ENCODE results near the gene CLPTM1L. TPM values are rescaled to one million over a fixed set of nuclear protein-coding genes. Genes with fewer than 3 reads are reported as not detected.

Gene CLPTM1L
- total and polyA plus RNA-seq, 2 donors from 2014 or later, result 96.6 to 135 TPM

DNA sequence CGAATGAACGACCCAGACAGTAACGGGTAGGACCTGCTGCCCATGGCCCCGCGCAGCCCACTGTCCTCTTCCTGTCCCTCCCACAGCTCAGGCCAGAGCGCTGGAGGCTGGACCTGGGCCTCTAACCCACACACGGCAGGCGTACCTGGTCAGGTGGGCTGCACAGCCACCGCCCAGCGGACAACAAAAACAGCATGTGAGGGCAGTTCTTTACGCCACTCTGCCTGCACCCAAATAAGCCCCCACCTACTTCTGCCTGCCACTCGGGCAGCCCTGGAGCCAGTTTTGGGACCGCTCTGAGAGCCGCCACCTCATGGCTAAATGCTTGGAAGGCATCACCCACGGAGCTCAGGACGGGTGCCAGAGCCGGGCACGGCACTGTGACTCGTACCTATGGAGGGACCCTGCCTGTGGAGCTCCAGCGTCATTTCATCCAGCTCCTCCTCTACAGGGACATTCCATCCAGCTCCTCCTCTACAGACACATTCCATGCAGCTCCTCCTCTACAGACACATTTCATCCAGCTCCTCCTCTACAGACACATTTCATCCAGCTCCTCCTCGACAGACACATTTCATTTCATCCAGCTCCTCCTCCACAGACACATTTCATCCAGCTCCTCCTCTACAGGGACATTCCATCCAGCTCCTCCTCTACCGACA, 18.9 kb downstream of the CLPTM1L start:
- DNase-seq (peak; percentile 28 to 77 (median 55)), FAIRE-seq (no peak)
- Histone ChIP-seq H3K4me3 (ENCODE audit: low read length in 3 of 3) (no peak overlapping the region), H3K27ac (ENCODE audit: low read depth in 2 of 2, low read length in 2 of 2) (no peak overlapping the region), H3K36me3 (ENCODE audit: control insufficient read depth in 2 of 3, insufficient read depth in 3 of 3, low read length in 3 of 3) (peaks cover 0 to 41% (median 19%) of the 10 kb centered on the region in 3 donors), H3K4me1 (ENCODE audit: control insufficient read depth in 2 of 3, insufficient read depth in 2 of 3, low read depth in 1 of 3, low read length in 3 of 3) (no peaks in the 10 kb centered on the region), H3K9me3 (ENCODE audit: control insufficient read depth in 2 of 3, insufficient read depth in 1 of 3, low read length in 3 of 3) (no peaks in the 10 kb centered on the region), H3K9ac (ENCODE audit: low read length in 3 of 3) (no peak overlapping the region), H3K27me3 (ENCODE audit: control insufficient read depth, insufficient read depth, low read length) (no peaks in the 10 kb centered on the region)
- intact Hi-C loops (cut with DNase I), result no loop called here
- TF ChIP-seq, protein P1, sequence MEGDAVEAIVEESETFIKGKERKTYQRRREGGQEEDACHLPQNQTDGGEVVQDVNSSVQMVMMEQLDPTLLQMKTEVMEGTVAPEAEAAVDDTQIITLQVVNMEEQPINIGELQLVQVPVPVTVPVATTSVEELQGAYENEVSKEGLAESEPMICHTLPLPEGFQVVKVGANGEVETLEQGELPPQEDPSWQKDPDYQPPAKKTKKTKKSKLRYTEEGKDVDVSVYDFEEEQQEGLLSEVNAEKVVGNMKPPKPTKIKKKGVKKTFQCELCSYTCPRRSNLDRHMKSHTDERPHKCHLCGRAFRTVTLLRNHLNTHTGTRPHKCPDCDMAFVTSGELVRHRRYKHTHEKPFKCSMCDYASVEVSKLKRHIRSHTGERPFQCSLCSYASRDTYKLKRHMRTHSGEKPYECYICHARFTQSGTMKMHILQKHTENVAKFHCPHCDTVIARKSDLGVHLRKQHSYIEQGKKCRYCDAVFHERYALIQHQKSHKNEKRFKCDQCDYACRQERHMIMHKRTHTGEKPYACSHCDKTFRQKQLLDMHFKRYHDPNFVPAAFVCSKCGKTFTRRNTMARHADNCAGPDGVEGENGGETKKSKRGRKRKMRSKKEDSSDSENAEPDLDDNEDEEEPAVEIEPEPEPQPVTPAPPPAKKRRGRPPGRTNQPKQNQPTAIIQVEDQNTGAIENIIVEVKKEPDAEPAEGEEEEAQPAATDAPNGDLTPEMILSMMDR (IDR thresholded peaks at IDR 0.05; ENCODE audit: borderline replicate concordance, extremely low read depth, insufficient read depth), result no peak

DNA sequence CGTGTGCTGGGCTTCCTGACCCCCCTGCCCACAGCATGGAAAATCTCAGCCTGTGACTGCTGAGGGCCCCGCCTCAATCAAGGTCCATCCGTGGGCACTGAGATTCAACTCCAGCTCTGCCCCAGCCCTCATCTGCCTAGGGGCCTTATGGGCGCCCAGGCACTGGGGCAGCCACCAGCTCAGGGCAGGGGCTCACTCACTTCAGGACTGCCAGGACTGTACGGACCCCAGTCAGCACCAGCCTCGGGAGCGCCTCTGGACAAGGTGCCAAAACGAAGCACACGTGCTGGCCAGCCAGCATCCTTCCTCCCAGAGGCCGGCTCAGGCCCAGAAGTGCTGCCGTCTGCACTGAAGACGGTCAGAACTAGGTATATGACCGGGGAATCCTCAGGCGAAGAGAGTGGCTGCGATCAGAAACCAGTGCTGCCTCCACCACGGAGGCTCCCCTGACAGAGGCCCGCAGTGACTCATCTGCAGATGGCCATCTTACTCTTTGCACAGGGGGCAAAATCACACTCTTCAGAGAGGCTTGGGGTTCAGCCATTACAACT, 19.6 kb downstream of the CLPTM1L start:
- no peak for FAIRE-seq
- Histone ChIP-seq H3K27me3 (ENCODE audit: control insufficient read depth, insufficient read depth, low read length) (no peaks in the 10 kb centered on the region), H3K27ac (ENCODE audit: low read depth in 2 of 2, low read length in 2 of 2) (no peak overlapping the region), H3K4me1 (ENCODE audit: control insufficient read depth in 2 of 3, insufficient read depth in 2 of 3, low read depth in 1 of 3, low read length in 3 of 3) (no peaks in the 10 kb centered on the region), H3K36me3 (ENCODE audit: control insufficient read depth in 2 of 3, insufficient read depth in 3 of 3, low read length in 3 of 3) (peaks cover 0 to 44% (median 25%) of the 10 kb centered on the region in 3 donors), H3K9ac (ENCODE audit: low read length in 3 of 3) (no peak overlapping the region), H3K4me3 (ENCODE audit: low read length in 3 of 3) (no peak overlapping the region), H3K9me3 (ENCODE audit: control insufficient read depth in 2 of 3, insufficient read depth in 1 of 3, low read length in 3 of 3) (no peaks in the 10 kb centered on the region)
- peak in 1 of 5 donors; percentile 53 for DNase-seq
- TF ChIP-seq, protein P1 (IDR thresholded peaks at IDR 0.05; ENCODE audit: borderline replicate concordance, extremely low read depth, insufficient read depth), result no peak
- intact Hi-C loops (cut with DNase I), result no loop called here

DNA sequence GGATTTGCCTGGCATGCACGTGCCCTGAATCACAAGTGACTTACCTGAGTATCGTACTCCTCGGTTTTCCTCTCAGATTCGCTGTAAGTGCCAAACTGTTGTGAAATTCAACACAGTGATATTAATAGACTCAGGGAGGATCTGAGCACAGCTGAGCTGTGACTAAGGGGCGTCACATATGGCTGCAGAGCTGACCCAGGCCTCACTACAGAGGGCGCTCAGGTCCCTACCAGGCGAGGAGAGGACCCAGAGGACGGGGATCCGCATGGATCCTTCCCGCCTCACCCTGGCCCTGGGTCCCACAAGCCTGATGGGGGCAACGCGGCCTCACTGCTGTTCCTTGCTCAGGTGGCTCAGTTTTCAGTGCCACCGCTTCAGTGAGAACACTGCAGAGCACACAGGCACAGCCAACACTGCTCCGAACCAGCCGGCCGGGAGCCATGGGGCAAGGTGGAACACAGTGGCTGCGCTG, 20.1 kb downstream of the CLPTM1L start:
- Histone ChIP-seq H3K27ac (ENCODE audit: low read depth in 2 of 2, low read length in 2 of 2) (no peak overlapping the region), H3K27me3 (ENCODE audit: control insufficient read depth, insufficient read depth, low read length) (no peaks in the 10 kb centered on the region), H3K9me3 (ENCODE audit: control insufficient read depth in 2 of 3, insufficient read depth in 1 of 3, low read length in 3 of 3) (no peaks in the 10 kb centered on the region), H3K36me3 (ENCODE audit: control insufficient read depth in 2 of 3, insufficient read depth in 3 of 3, low read length in 3 of 3) (peaks cover 0 to 47% (median 27%) of the 10 kb centered on the region in 3 donors), H3K9ac (ENCODE audit: low read length in 3 of 3) (no peak overlapping the region), H3K4me1 (ENCODE audit: control insufficient read depth in 2 of 3, insufficient read depth in 2 of 3, low read depth in 1 of 3, low read length in 3 of 3) (no peaks in the 10 kb centered on the region), H3K4me3 (ENCODE audit: low read length in 3 of 3) (no peak overlapping the region)
- intact Hi-C loops (cut with DNase I), result no loop called here
- FAIRE-seq, result no peak
- peak in 1 of 5 donors; percentile 58 for DNase-seq
- TF ChIP-seq, protein P1 (IDR thresholded peaks at IDR 0.05; ENCODE audit: borderline replicate concordance, extremely low read depth, insufficient read depth), result no peak

Measured in kidney (tissue), 14 donors.